Progenitor cell of endocrine pancreas (in vitro differentiated cells): ENCODE measurements around the gene ZNF526. TPM values are rescaled to one million over a fixed set of nuclear protein-coding genes. Genes with fewer than 3 reads are reported as not detected.

Experiments
- DNase-seq: peaks from one replicate; pipeline ENCODE4 v3.0.0; 2021; ENCODE audit warnings: low spot score; ENCODE audit not compliant: unreplicated experiment
- H3K27ac Mint-ChIP-seq: 2 replicates; pipeline ENCODE4 v1.8.0; 2021; ENCODE audit warnings: mild to moderate bottlenecking, moderate library complexity, mixed read lengths
- H3K27me3 Mint-ChIP-seq: 2 replicates; pipeline ENCODE4 v1.8.0; 2021; ENCODE audit warnings: mixed read lengths
- H3K36me3 Mint-ChIP-seq: 2 replicates; pipeline ENCODE4 v1.8.0; 2022; ENCODE audit warnings: mixed read lengths; ENCODE audit not compliant: insufficient read depth
- H3K4me1 Mint-ChIP-seq: 2 replicates; pipeline ENCODE4 v1.8.0; 2021; ENCODE audit warnings: low read depth, mixed read lengths
- H3K4me3 Mint-ChIP-seq: 2 replicates; pipeline ENCODE4 v1.8.0; 2021; ENCODE audit warnings: low read depth, mild to moderate bottlenecking, moderate library complexity, mixed read lengths
- H3K9me3 Mint-ChIP-seq: 2 replicates; pipeline ENCODE4 v1.8.0; 2021; ENCODE audit warnings: low read depth, mixed read lengths
- total RNA-seq: library from RNA; stranded (reverse); gene quantifications from 2 replicates; pipeline ENCODE4 v1.2.1, GENCODE V29; 2021
- TF ChIP-seq, protein P1 (sequence below): fragments of 200-600 bp; sonication (generic); IDR thresholded peaks from one replicate; pipeline ENCODE4 v1.5.0; 2021; ENCODE audit warnings: antibody characterized with exemption, mild to moderate bottlenecking; ENCODE audit not compliant: unreplicated experiment

Gene ZNF526
- total RNA-seq, 1 donor from 2014 or later = 21.1 TPM

GRCh38 chr19:42202290-42202880 is 17.7 kb upstream of the ZNF526 start:
- Mint-ChIP-seq H3K27ac (no peak overlapping the region), H3K4me3 (no peak overlapping the region), H3K9me3 (no peaks in the 10 kb centered on the region), H3K27me3 (no peaks in the 10 kb centered on the region), H3K36me3 (peaks cover 29% of the 10 kb centered on the region), H3K4me1 (no peaks in the 10 kb centered on the region)
- TF ChIP-seq, protein P1, sequence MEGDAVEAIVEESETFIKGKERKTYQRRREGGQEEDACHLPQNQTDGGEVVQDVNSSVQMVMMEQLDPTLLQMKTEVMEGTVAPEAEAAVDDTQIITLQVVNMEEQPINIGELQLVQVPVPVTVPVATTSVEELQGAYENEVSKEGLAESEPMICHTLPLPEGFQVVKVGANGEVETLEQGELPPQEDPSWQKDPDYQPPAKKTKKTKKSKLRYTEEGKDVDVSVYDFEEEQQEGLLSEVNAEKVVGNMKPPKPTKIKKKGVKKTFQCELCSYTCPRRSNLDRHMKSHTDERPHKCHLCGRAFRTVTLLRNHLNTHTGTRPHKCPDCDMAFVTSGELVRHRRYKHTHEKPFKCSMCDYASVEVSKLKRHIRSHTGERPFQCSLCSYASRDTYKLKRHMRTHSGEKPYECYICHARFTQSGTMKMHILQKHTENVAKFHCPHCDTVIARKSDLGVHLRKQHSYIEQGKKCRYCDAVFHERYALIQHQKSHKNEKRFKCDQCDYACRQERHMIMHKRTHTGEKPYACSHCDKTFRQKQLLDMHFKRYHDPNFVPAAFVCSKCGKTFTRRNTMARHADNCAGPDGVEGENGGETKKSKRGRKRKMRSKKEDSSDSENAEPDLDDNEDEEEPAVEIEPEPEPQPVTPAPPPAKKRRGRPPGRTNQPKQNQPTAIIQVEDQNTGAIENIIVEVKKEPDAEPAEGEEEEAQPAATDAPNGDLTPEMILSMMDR = no peak
- DNase-seq = no peak

GRCh38 chr19:42203700-42204099 is 16.4 kb upstream of the ZNF526 start:
- Mint-ChIP-seq H3K4me1 (no peaks in the 10 kb centered on the region), H3K4me3 (no peak overlapping the region), H3K36me3 (peaks cover 30% of the 10 kb centered on the region), H3K27ac (no peak overlapping the region), H3K9me3 (no peaks in the 10 kb centered on the region), H3K27me3 (no peaks in the 10 kb centered on the region)
- TF ChIP-seq, protein P1 = no peak
- no peak for DNase-seq

- no peaks in the 10 kb centered on the region for H3K27me3 Mint-ChIP-seq
- no peak overlapping the region for H3K27ac Mint-ChIP-seq
Measured at GRCh38 chr19:42204664-42205063, 15.4 kb upstream of the ZNF526 start.

GRCh38 chr19:42206871-42207755 is 13.0 kb upstream of the ZNF526 start:
- TF ChIP-seq, protein P1 = no peak
- Mint-ChIP-seq H3K4me1 (no peaks in the 10 kb centered on the region), H3K36me3 (peaks cover 21% of the 10 kb centered on the region), H3K4me3 (no peak overlapping the region), H3K27me3 (no peaks in the 10 kb centered on the region), H3K27ac (peak overlapping the region; percentile 53), H3K9me3 (no peaks in the 10 kb centered on the region)
- no peak for DNase-seq

More at GRCh38 chr19:42204664-42205063, 15.4 kb upstream of the ZNF526 start:
- Mint-ChIP-seq H3K9me3 (no peaks in the 10 kb centered on the region), H3K4me3 (no peak overlapping the region), H3K4me1 (no peaks in the 10 kb centered on the region), H3K36me3 (peaks cover 28% of the 10 kb centered on the region)
- TF ChIP-seq, protein P1 = no peak
- no peak for DNase-seq

GRCh38 chr19:42207767-42208271 is 12.3 kb upstream of the ZNF526 start:
- TF ChIP-seq, protein P1 = no peak
- no peaks in the 10 kb centered on the region for H3K9me3 Mint-ChIP-seq
- no peak overlapping the region for H3K4me3 Mint-ChIP-seq
- peak overlapping the region; percentile 63 for H3K27ac Mint-ChIP-seq
- DNase-seq = no peak
- peaks cover 20% of the 10 kb centered on the region for H3K36me3 Mint-ChIP-seq
- no peaks in the 10 kb centered on the region for H3K4me1 Mint-ChIP-seq
- H3K27me3 Mint-ChIP-seq = no peaks in the 10 kb centered on the region
